Left ventricle myocardium inferior (tissue), 1 donor: ENCODE measurements around the gene FNDC8. TPM values are rescaled to one million over a fixed set of nuclear protein-coding genes. Genes with fewer than 3 reads are reported as not detected.
"Not testable (repeated sequence)": the region's sequence is repeated elsewhere in the genome, so short reads cannot be mapped to it uniquely, and the experiment has no call there.

Experiments used
- DNase-seq: peaks from one replicate; pipeline ENCODE4 v3.0.0-alpha.2; 2020
- H3K27ac ChIP-seq: fragments of 200-600 bp; replicated peaks from 2 replicates; pipeline ENCODE4 v1.8.0; 2021
- H3K27me3 ChIP-seq: fragments of 200-600 bp; 2 replicates; pipeline ENCODE4 v1.8.0; 2021; ENCODE audit warnings: low read depth
- H3K36me3 ChIP-seq: fragments of 200-600 bp; 2 replicates; pipeline ENCODE4 v1.8.0; 2021
- H3K4me1 ChIP-seq: fragments of 200-600 bp; 2 replicates; pipeline ENCODE4 v1.8.0; 2021
- H3K4me3 ChIP-seq: fragments of 200-600 bp; 2 replicates; pipeline ENCODE4 v1.8.0; 2021; ENCODE audit warnings: mild to moderate bottlenecking, moderate library complexity
- H3K9me3 ChIP-seq: fragments of 200-600 bp; replicated peaks from 2 replicates; pipeline ENCODE4 v1.8.0; 2021
- intact Hi-C: fragments of 100-400 bp; cut with micrococcal nuclease; formaldehyde crosslinking; loops from one replicate; pipeline ENCODE4 v1.11.0; 2022
- total RNA-seq: library from RNA; stranded (reverse); fragmentation: NEBNext Ultra II Directional; extraction: Animal tissue kit (Norgen Biotek cat#: 25700); gene quantifications from one replicate; pipeline ENCODE4 v1.2.1, GENCODE V29; 2021
- TF ChIP-seq, protein P1 (sequence below): fragments of 200-600 bp; IDR thresholded peaks from 2 replicates; pipeline ENCODE4 v1.8.0; 2021; ENCODE audit warnings: antibody characterized with exemption, mild to moderate bottlenecking, borderline replicate concordance
- donor health status: DM: no; HTN: yes; CAD: no; lungs with severe emphysema.

The FNDC8 gene
- total RNA-seq, 1 donor from 2014 or later, result not detected

DNA sequence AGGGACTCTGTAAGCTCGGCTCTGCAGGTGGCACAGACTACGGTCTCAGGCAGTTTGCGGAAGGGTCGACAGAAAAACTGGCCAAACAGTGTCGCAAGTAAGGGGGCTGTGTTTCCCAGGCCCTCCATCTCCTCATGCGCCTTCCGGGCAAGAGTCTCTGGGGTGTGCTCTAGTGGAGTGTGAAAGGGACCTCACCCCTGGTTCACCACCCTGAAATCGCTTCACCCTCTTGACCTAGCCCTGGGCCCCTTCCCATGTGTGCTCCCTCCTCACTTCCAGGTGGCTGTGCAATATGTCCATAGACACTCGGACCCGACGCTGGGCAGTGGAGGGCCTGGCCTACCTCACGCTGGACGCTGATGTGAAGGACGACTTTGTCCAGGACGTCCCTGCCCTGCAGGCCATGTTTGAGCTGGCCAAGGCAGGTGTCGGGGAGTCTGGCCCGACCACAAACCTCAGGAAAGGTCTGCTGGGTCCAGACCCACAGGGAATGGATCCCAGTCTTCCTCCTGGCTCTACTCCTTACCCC lies 48.5 kb downstream of the FNDC8 start:
- no peak overlapping the region for H3K4me3 ChIP-seq
- TF ChIP-seq, protein P1, sequence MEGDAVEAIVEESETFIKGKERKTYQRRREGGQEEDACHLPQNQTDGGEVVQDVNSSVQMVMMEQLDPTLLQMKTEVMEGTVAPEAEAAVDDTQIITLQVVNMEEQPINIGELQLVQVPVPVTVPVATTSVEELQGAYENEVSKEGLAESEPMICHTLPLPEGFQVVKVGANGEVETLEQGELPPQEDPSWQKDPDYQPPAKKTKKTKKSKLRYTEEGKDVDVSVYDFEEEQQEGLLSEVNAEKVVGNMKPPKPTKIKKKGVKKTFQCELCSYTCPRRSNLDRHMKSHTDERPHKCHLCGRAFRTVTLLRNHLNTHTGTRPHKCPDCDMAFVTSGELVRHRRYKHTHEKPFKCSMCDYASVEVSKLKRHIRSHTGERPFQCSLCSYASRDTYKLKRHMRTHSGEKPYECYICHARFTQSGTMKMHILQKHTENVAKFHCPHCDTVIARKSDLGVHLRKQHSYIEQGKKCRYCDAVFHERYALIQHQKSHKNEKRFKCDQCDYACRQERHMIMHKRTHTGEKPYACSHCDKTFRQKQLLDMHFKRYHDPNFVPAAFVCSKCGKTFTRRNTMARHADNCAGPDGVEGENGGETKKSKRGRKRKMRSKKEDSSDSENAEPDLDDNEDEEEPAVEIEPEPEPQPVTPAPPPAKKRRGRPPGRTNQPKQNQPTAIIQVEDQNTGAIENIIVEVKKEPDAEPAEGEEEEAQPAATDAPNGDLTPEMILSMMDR, result no peak
- H3K4me1 ChIP-seq, result peaks cover 4% of the 10 kb centered on the region
- no peak for DNase-seq
- intact Hi-C loops, result loop anchor here (10.0 kb wide), 1 partner anchor 365 kb away; the partner anchor contains the start of gene SLFN12L
- H3K27ac ChIP-seq, result no peak overlapping the region
- peaks cover 58% of the 10 kb centered on the region for H3K36me3 ChIP-seq
- H3K9me3 ChIP-seq, result no peaks in the 10 kb centered on the region
- H3K27me3 ChIP-seq, result no peaks in the 10 kb centered on the region

DNA sequence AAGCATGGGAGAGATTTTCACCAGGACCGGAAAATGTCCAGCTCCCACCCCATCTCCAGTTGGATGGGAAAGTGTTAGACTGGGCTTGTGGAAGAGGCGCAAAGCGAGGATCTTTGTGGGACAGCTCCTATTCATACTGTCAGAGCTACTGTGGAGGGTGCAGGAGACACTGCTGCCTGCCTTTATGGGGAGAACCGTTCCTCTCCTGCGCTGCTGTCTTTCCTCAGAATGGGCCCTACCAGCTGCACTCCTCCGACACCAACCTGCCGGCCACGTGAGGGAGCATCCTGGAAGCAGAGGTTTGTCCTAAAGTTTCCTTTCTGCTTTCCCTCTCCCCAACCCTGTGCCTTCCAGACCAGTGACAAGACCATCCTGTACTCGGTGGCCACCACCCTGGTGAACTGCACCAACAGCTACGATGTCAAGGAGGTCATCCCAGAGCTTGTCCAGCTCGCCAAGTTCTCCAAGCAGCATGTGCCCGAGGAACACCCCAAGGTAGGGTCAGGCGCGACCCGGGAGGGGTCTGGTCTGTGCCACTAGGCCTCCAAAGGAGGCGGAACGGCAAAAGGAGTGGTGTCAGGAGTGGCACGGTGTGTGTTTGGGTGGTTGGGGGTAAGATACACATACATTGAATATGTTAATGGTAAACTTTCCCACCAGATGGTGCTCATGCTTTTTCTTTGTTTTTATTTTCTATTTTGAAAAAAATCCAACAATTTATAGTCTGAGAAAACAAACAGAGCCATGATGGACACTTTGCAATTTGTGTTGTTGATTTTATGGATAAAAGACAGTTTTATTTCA lies 49.8 kb downstream of the FNDC8 start:
- Histone ChIP-seq H3K4me3 (no peak overlapping the region), H3K36me3 (peaks cover 52% of the 10 kb centered on the region), H3K27me3 (no peaks in the 10 kb centered on the region), H3K27ac (no peak overlapping the region), H3K9me3 (no peaks in the 10 kb centered on the region), H3K4me1 (peaks cover 10% of the 10 kb centered on the region)
- intact Hi-C loops, result loop anchor here (10.0 kb wide), 1 partner anchor 364 kb away; the partner anchor contains the start of gene SLFN12L
- TF ChIP-seq, protein P1, result peak; percentile 42
- no peak for DNase-seq

DNA sequence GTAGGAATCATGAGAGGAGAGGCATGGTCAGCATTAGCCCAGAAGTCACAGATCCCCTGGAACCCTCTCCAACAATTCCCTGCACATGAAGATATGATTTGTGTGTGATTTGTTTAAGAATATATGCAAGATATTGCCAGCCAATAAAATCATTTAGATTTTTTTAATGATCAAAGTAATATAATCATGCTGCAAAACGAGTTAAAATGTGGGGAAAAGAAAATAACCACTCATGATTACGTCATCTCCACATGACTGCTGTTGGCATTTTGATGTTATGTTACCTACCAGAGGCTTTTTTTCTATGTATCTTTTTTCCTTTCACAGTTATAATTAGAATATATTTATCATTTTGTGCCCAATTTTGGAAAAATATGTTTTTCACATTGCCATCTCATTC lies 50.4 kb downstream of the FNDC8 start:
- Histone ChIP-seq H3K27ac (no peak overlapping the region), H3K9me3 (no peaks in the 10 kb centered on the region), H3K27me3 (no peaks in the 10 kb centered on the region), H3K36me3 (peaks cover 53% of the 10 kb centered on the region), H3K4me1 (peaks cover 10% of the 10 kb centered on the region), H3K4me3 (no peak overlapping the region)
- TF ChIP-seq, protein P1, result no peak
- intact Hi-C loops, result loop anchor here (10.0 kb wide), 1 partner anchor 363 kb away; the partner anchor contains the start of gene SLFN12L
- no peak for DNase-seq

DNA sequence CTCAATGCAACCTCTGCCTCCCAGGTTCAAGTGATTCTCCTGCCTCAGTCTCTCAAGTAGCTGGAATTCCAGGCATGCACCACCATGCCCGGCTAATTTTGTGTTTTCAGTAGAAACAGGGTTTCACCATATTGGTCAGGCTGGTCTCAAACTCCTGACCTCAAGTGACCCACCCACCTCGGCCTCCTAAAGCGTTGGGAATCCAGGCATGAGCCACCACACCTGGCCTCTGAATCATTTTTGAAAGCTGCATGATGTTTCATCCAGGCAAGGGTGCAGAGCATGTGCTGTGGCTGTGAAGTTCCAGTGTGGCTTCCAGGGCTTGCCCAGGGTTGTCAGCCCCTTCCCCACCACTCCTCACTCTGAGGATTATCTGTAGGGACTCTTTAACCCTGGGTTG lies 50.9 kb downstream of the FNDC8 start:
- peaks cover 56% of the 10 kb centered on the region for H3K36me3 ChIP-seq
- not testable (repeated sequence) for H3K9me3 ChIP-seq, H3K27me3 ChIP-seq, DNase-seq, H3K27ac ChIP-seq, H3K4me1 ChIP-seq, H3K4me3 ChIP-seq
- intact Hi-C loops, result loop anchor here (10.0 kb wide), 1 partner anchor 362 kb away; the partner anchor contains the start of gene SLFN12L

DNA sequence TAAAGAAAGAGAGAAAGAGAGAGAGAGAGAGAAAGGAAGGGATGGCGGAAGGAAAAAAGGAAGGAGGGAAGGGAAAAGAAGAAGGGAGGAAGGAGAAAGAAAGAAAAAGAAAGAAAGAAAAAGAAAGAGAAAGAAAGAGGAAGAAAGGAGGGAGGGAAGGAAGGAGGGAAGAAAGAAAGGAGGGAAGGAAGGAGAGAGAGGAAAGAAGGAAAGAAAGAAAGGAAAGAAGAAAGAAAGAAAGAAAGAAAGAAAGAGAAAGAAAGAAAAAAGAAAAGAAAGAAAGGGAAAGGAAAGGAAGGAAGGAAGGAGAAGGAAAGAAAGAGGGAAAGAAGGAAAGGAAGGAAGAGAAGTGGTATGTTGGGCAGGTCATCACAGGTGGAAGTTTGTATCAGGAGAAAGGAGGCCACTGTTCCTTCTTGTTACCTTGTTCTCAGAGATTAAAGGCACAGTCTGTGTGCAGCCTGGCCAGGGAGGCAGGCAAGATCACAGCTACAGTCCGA lies 53.5 kb downstream of the FNDC8 start:
- TF ChIP-seq, protein P1, result no peak
- intact Hi-C loops, result loop anchor here (10.0 kb wide), 1 partner anchor 360 kb away; the partner anchor contains the start of gene SLFN12L
- DNase-seq, result no peak
- Histone ChIP-seq H3K4me1 (peaks cover 10% of the 10 kb centered on the region), H3K36me3 (peaks cover 58% of the 10 kb centered on the region), H3K4me3 (no peak overlapping the region), H3K9me3 (no peaks in the 10 kb centered on the region), H3K27ac (no peak overlapping the region), H3K27me3 (no peaks in the 10 kb centered on the region)
